DOHH2 (cell line): ENCODE data around the gene ATG12.

ENCODE experiments used
- CTCF ChIP-seq: fragments of 200-600 bp; sonication (generic); IDR thresholded peaks from one replicate; pipeline ENCODE4 v1.5.1; 2014; ENCODE audit warnings: antibody characterized with exemption, mild to moderate bottlenecking, low read depth, low read length; ENCODE audit not compliant: poor library complexity, severe bottlenecking
- EZH2phosphoT487 ChIP-seq: fragments of 200-600 bp; sonication (generic); IDR thresholded peaks from 2 replicates; pipeline ENCODE4 v1.6.1; 2017; ENCODE audit warnings: borderline replicate concordance, mild to moderate bottlenecking, antibody characterized with exemption, low read length, moderate library complexity, mixed read lengths

GRCh38 chr5:115835481-115835880 is 5.9 kb downstream of the ATG12 start:
- TF ChIP-seq CTCF = no peak
- no peak for TF ChIP-seq EZH2phosphoT487
